ENCODE results near the gene CLK4. TPM values are rescaled to one million over a fixed set of nuclear protein-coding genes. Genes with fewer than 3 reads are reported as not detected.

CLK4 gene
- total RNA-seq, 1 experiment from 2014 or later: 9.8 TPM

DNA sequence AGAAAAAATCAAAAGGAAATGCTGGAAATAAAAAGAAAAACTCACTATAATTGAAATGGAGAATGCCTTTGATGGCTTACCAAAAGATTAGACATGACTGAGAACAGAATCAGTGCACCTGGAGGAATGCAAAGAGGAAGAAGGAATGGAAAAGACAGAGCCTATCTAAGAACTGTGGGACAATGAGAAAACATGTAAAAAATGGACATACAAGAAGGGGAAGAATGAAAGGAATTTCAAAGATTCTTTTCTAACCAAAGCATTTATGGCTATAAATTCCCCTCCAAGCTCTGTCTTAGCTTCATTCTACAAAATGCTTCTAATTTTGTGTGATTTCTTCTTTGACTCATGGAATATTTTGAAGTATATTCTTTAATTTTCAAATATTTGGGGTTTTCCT, 47.5 kb upstream of the CLK4 start:
- CTCF ChIA-PET: no interaction called here
- DNase-seq (ENCODE audit: low read depth, low spot score): no peak
- Histone ChIP-seq H4K20me1 (ENCODE audit: insufficient read depth) (no peaks in the 10 kb centered on the region), H3K9me2 (ENCODE audit: insufficient read depth) (no peaks in the 10 kb centered on the region), H3K9me3 (ENCODE audit: control insufficient read depth in 1 of 2, insufficient read depth in 1 of 2, low read depth in 1 of 2, low read length in 2 of 2) (no peaks in the 10 kb centered on the region), H3K36me3 (ENCODE audit: control insufficient read depth in 1 of 2, insufficient read depth in 2 of 2, low read length in 2 of 2) (no peaks in the 10 kb centered on the region), H3K9ac (ENCODE audit: low read length) (no peak overlapping the region), H3K4me2 (ENCODE audit: low read length) (no peak overlapping the region), H3K27me3 (ENCODE audit: insufficient read depth, low read length) (no peaks in the 10 kb centered on the region), H2AFZ (ENCODE audit: low read depth, low read length, poor library complexity, severe bottlenecking) (no peak overlapping the region), H3K27ac (ENCODE audit: low read depth, low read length) (no peak overlapping the region), H3K79me2 (ENCODE audit: insufficient read depth, low read length) (no peaks in the 10 kb centered on the region), H3K4me3 (replicated peaks in 1 of 2; ENCODE audit: low read depth in 1 of 2, low read length in 2 of 2) (no peak overlapping the region), H3K4me1 (ENCODE audit: control insufficient read depth in 1 of 2, insufficient read depth in 2 of 2, low read length in 2 of 2) (no peaks in the 10 kb centered on the region)
- no TSS peak for BruUV-seq (replicated peaks)
- TF ChIP-seq EZH2phosphoT487 (IDR thresholded peaks at IDR 0.05; ENCODE audit: borderline replicate concordance) (no peak), YY1 (IDR thresholded peaks at IDR 0.05; ENCODE audit: extremely low read depth, insufficient replicate concordance, low read depth, low read length) (no peak), RAD21 (IDR thresholded peaks at IDR 0.05; ENCODE audit: low read depth) (no peak), ELF1 (IDR thresholded peaks at IDR 0.05; ENCODE audit: borderline replicate concordance, low read depth) (no peak), POLR2A (IDR thresholded peaks at IDR 0.05; ENCODE audit: borderline replicate concordance, extremely low read depth, insufficient read depth, insufficient read length) (no peak), SIN3A (IDR thresholded peaks at IDR 0.05; ENCODE audit: low read depth) (no peak), CEBPB (IDR thresholded peaks at IDR 0.05; ENCODE audit: low read depth) (no peak), SRF (IDR thresholded peaks at IDR 0.05; ENCODE audit: low read depth) (no peak), EZH2 (IDR thresholded peaks at IDR 0.05) (no peak), CBX3 (IDR thresholded peaks at IDR 0.05; ENCODE audit: low read depth) (no peak), SP1 (IDR thresholded peaks at IDR 0.05; ENCODE audit: low read depth) (no peak), POLR2AphosphoS5 (IDR thresholded peaks at IDR 0.05; ENCODE audit: low read depth, low read length) (no peak), JUND (IDR thresholded peaks at IDR 0.05) (no peak), ZNF274 (IDR thresholded peaks at IDR 0.05; ENCODE audit: low read depth, low read length) (no peak), ZFX (IDR thresholded peaks at IDR 0.05) (no peak), FOSL1 (IDR thresholded peaks at IDR 0.05; ENCODE audit: low read depth) (no peak)
- TF ChIP-seq, protein P1, sequence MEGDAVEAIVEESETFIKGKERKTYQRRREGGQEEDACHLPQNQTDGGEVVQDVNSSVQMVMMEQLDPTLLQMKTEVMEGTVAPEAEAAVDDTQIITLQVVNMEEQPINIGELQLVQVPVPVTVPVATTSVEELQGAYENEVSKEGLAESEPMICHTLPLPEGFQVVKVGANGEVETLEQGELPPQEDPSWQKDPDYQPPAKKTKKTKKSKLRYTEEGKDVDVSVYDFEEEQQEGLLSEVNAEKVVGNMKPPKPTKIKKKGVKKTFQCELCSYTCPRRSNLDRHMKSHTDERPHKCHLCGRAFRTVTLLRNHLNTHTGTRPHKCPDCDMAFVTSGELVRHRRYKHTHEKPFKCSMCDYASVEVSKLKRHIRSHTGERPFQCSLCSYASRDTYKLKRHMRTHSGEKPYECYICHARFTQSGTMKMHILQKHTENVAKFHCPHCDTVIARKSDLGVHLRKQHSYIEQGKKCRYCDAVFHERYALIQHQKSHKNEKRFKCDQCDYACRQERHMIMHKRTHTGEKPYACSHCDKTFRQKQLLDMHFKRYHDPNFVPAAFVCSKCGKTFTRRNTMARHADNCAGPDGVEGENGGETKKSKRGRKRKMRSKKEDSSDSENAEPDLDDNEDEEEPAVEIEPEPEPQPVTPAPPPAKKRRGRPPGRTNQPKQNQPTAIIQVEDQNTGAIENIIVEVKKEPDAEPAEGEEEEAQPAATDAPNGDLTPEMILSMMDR (IDR thresholded peaks at IDR 0.05 in 2 of 3, conservative IDR thresholded peaks at IDR 0.05 in 1 of 3; ENCODE audit: borderline replicate concordance in 1 of 3, insufficient read depth in 1 of 3, low read depth in 2 of 3, low read length in 2 of 3): no peak
- TF ChIP-seq, protein P2, sequence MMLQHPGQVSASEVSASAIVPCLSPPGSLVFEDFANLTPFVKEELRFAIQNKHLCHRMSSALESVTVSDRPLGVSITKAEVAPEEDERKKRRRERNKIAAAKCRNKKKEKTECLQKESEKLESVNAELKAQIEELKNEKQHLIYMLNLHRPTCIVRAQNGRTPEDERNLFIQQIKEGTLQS (IDR thresholded peaks at IDR 0.05): no peak
- RAD21 ChIA-PET (ENCODE audit: low non-redundant PET in 1 of 2, low total read pairs in 2 of 2, uncharacterized antibody in 2 of 2, unreplicated experiment in 2 of 2): no interaction called here
- ATAC-seq: no peak
- intact Hi-C loops (cut with micrococcal nuclease): no loop called here
- POLR2A ChIA-PET: no interaction called here
